ENCODE measurements around the gene OR6M1.

Gene OR6M1

GRCh38 chr11:123822599-123822998, 16.4 kb upstream of the OR6M1 start:
- H3K4me3 ChIP-seq (ENCODE audit: low read depth in 1 of 5, low read length in 5 of 5), result no peak overlapping the region
- H3K27ac ChIP-seq (ENCODE audit: low read depth, low read length), result no peak overlapping the region
- H3K4me1 ChIP-seq (ENCODE audit: control insufficient read depth in 5 of 5, insufficient read depth in 5 of 5, low read length in 5 of 5), result no peaks in the 10 kb centered on the region
- no peak overlapping the region for H3K9ac ChIP-seq (ENCODE audit: low read length in 5 of 5)
- H3K9me3 ChIP-seq (ENCODE audit: control insufficient read depth in 5 of 5, low read length in 5 of 5), result no peaks in the 10 kb centered on the region
- H3K36me3 ChIP-seq (ENCODE audit: control insufficient read depth in 5 of 5, insufficient read depth in 5 of 5, low read length in 5 of 5), result no peaks in the 10 kb centered on the region
- no peaks in the 10 kb centered on the region for H3K27me3 ChIP-seq (ENCODE audit: control insufficient read depth in 5 of 5, insufficient read depth in 4 of 5, low read length in 5 of 5)

- Histone ChIP-seq H3K27ac (ENCODE audit: low read depth, low read length) (no peak overlapping the region), H3K4me3 (ENCODE audit: low read depth in 1 of 5, low read length in 5 of 5) (no peak overlapping the region), H3K9ac (ENCODE audit: low read length in 5 of 5) (no peak overlapping the region), H3K9me3 (ENCODE audit: control insufficient read depth in 5 of 5, low read length in 5 of 5) (no peaks in the 10 kb centered on the region), H3K27me3 (ENCODE audit: control insufficient read depth in 5 of 5, insufficient read depth in 4 of 5, low read length in 5 of 5) (no peaks in the 10 kb centered on the region), H3K36me3 (ENCODE audit: control insufficient read depth in 5 of 5, insufficient read depth in 5 of 5, low read length in 5 of 5) (no peaks in the 10 kb centered on the region), H3K4me1 (ENCODE audit: control insufficient read depth in 5 of 5, insufficient read depth in 5 of 5, low read length in 5 of 5) (no peaks in the 10 kb centered on the region)
These were observed 15.9 kb upstream of the OR6M1 start for GRCh38 chr11:123822032-123822431.

- Histone ChIP-seq H3K9ac (ENCODE audit: low read length in 5 of 5) (no peak overlapping the region), H3K9me3 (ENCODE audit: control insufficient read depth in 5 of 5, low read length in 5 of 5) (no peaks in the 10 kb centered on the region), H3K27ac (ENCODE audit: low read depth, low read length) (no peak overlapping the region), H3K4me3 (ENCODE audit: low read depth in 1 of 5, low read length in 5 of 5) (no peak overlapping the region), H3K4me1 (ENCODE audit: control insufficient read depth in 5 of 5, insufficient read depth in 5 of 5, low read length in 5 of 5) (no peaks in the 10 kb centered on the region), H3K36me3 (ENCODE audit: control insufficient read depth in 5 of 5, insufficient read depth in 5 of 5, low read length in 5 of 5) (no peaks in the 10 kb centered on the region), H3K27me3 (ENCODE audit: control insufficient read depth in 5 of 5, insufficient read depth in 4 of 5, low read length in 5 of 5) (no peaks in the 10 kb centered on the region)
These were observed 9.0 kb upstream of the OR6M1 start for GRCh38 chr11:123815122-123815521.

GRCh38 chr11:123801765-123802164, 4.4 kb downstream of the OR6M1 start:
- no peak overlapping the region for H3K27ac ChIP-seq (ENCODE audit: low read depth, low read length)
- H3K9ac ChIP-seq (ENCODE audit: low read length in 5 of 5), result no peak overlapping the region
- H3K9me3 ChIP-seq (ENCODE audit: control insufficient read depth in 5 of 5, low read length in 5 of 5), result no peaks in the 10 kb centered on the region
- H3K4me1 ChIP-seq (ENCODE audit: control insufficient read depth in 5 of 5, insufficient read depth in 5 of 5, low read length in 5 of 5), result no peaks in the 10 kb centered on the region
- no peaks in the 10 kb centered on the region for H3K27me3 ChIP-seq (ENCODE audit: control insufficient read depth in 5 of 5, insufficient read depth in 4 of 5, low read length in 5 of 5)
- no peak overlapping the region for H3K4me3 ChIP-seq (ENCODE audit: low read depth in 1 of 5, low read length in 5 of 5)
- no peaks in the 10 kb centered on the region for H3K36me3 ChIP-seq (ENCODE audit: control insufficient read depth in 5 of 5, insufficient read depth in 5 of 5, low read length in 5 of 5)

GRCh38 chr11:123800036-123800435, 6.1 kb downstream of the OR6M1 start:
- Histone ChIP-seq H3K36me3 (ENCODE audit: control insufficient read depth in 5 of 5, insufficient read depth in 5 of 5, low read length in 5 of 5) (no peaks in the 10 kb centered on the region), H3K9ac (ENCODE audit: low read length in 5 of 5) (no peak overlapping the region), H3K27ac (ENCODE audit: low read depth, low read length) (no peak overlapping the region), H3K9me3 (ENCODE audit: control insufficient read depth in 5 of 5, low read length in 5 of 5) (no peaks in the 10 kb centered on the region), H3K4me3 (ENCODE audit: low read depth in 1 of 5, low read length in 5 of 5) (no peak overlapping the region), H3K27me3 (ENCODE audit: control insufficient read depth in 5 of 5, insufficient read depth in 4 of 5, low read length in 5 of 5) (no peaks in the 10 kb centered on the region), H3K4me1 (ENCODE audit: control insufficient read depth in 5 of 5, insufficient read depth in 5 of 5, low read length in 5 of 5) (no peaks in the 10 kb centered on the region)

GRCh38 chr11:123799438-123799837, 6.7 kb downstream of the OR6M1 start:
- Histone ChIP-seq H3K4me1 (ENCODE audit: control insufficient read depth in 5 of 5, insufficient read depth in 5 of 5, low read length in 5 of 5) (no peaks in the 10 kb centered on the region), H3K36me3 (ENCODE audit: control insufficient read depth in 5 of 5, insufficient read depth in 5 of 5, low read length in 5 of 5) (no peaks in the 10 kb centered on the region), H3K9me3 (ENCODE audit: control insufficient read depth in 5 of 5, low read length in 5 of 5) (no peaks in the 10 kb centered on the region), H3K27ac (ENCODE audit: low read depth, low read length) (no peak overlapping the region), H3K4me3 (ENCODE audit: low read depth in 1 of 5, low read length in 5 of 5) (no peak overlapping the region), H3K9ac (ENCODE audit: low read length in 5 of 5) (no peak overlapping the region), H3K27me3 (ENCODE audit: control insufficient read depth in 5 of 5, insufficient read depth in 4 of 5, low read length in 5 of 5) (no peaks in the 10 kb centered on the region)

GRCh38 chr11:123798513-123799252, 7.5 kb downstream of the OR6M1 start:
- Histone ChIP-seq H3K4me1 (ENCODE audit: control insufficient read depth in 5 of 5, insufficient read depth in 5 of 5, low read length in 5 of 5) (no peaks in the 10 kb centered on the region), H3K27ac (ENCODE audit: low read depth, low read length) (no peak overlapping the region), H3K27me3 (ENCODE audit: control insufficient read depth in 5 of 5, insufficient read depth in 4 of 5, low read length in 5 of 5) (no peaks in the 10 kb centered on the region), H3K9ac (ENCODE audit: low read length in 5 of 5) (no peak overlapping the region), H3K9me3 (ENCODE audit: control insufficient read depth in 5 of 5, low read length in 5 of 5) (no peaks in the 10 kb centered on the region), H3K4me3 (ENCODE audit: low read depth in 1 of 5, low read length in 5 of 5) (no peak overlapping the region), H3K36me3 (ENCODE audit: control insufficient read depth in 5 of 5, insufficient read depth in 5 of 5, low read length in 5 of 5) (no peaks in the 10 kb centered on the region)

GRCh38 chr11:123798079-123798478, 8.1 kb downstream of the OR6M1 start:
- Histone ChIP-seq H3K27me3 (ENCODE audit: control insufficient read depth in 5 of 5, insufficient read depth in 4 of 5, low read length in 5 of 5) (no peaks in the 10 kb centered on the region), H3K9ac (ENCODE audit: low read length in 5 of 5) (no peak overlapping the region), H3K27ac (ENCODE audit: low read depth, low read length) (no peak overlapping the region), H3K9me3 (ENCODE audit: control insufficient read depth in 5 of 5, low read length in 5 of 5) (no peaks in the 10 kb centered on the region), H3K36me3 (ENCODE audit: control insufficient read depth in 5 of 5, insufficient read depth in 5 of 5, low read length in 5 of 5) (no peaks in the 10 kb centered on the region), H3K4me1 (ENCODE audit: control insufficient read depth in 5 of 5, insufficient read depth in 5 of 5, low read length in 5 of 5) (no peaks in the 10 kb centered on the region), H3K4me3 (ENCODE audit: low read depth in 1 of 5, low read length in 5 of 5) (no peak overlapping the region)

- Histone ChIP-seq H3K9ac (ENCODE audit: low read length in 5 of 5) (no peak overlapping the region), H3K9me3 (ENCODE audit: control insufficient read depth in 5 of 5, low read length in 5 of 5) (no peaks in the 10 kb centered on the region), H3K4me1 (ENCODE audit: control insufficient read depth in 5 of 5, insufficient read depth in 5 of 5, low read length in 5 of 5) (no peaks in the 10 kb centered on the region), H3K27me3 (ENCODE audit: control insufficient read depth in 5 of 5, insufficient read depth in 4 of 5, low read length in 5 of 5) (no peaks in the 10 kb centered on the region), H3K36me3 (ENCODE audit: control insufficient read depth in 5 of 5, insufficient read depth in 5 of 5, low read length in 5 of 5) (no peaks in the 10 kb centered on the region), H3K27ac (ENCODE audit: low read depth, low read length) (no peak overlapping the region), H3K4me3 (ENCODE audit: low read depth in 1 of 5, low read length in 5 of 5) (no peak overlapping the region)
These were observed 8.6 kb downstream of the OR6M1 start for GRCh38 chr11:123797541-123797940.

- Histone ChIP-seq H3K9me3 (ENCODE audit: control insufficient read depth in 5 of 5, low read length in 5 of 5) (no peaks in the 10 kb centered on the region), H3K4me1 (ENCODE audit: control insufficient read depth in 5 of 5, insufficient read depth in 5 of 5, low read length in 5 of 5) (no peaks in the 10 kb centered on the region), H3K27me3 (ENCODE audit: control insufficient read depth in 5 of 5, insufficient read depth in 4 of 5, low read length in 5 of 5) (no peaks in the 10 kb centered on the region), H3K9ac (ENCODE audit: low read length in 5 of 5) (no peak overlapping the region), H3K27ac (ENCODE audit: low read depth, low read length) (no peak overlapping the region), H3K36me3 (ENCODE audit: control insufficient read depth in 5 of 5, insufficient read depth in 5 of 5, low read length in 5 of 5) (no peaks in the 10 kb centered on the region), H3K4me3 (ENCODE audit: low read depth in 1 of 5, low read length in 5 of 5) (no peak overlapping the region)
These were observed 9.0 kb downstream of the OR6M1 start for GRCh38 chr11:123797114-123797513.

Measured in subcutaneous abdominal adipose tissue (tissue), 5 donors.